GM21515 (cell line): Measurements from ENCODE around the gene BICRA.
A peak's percentile ranks its signal among the peaks of the same experiment; 100 is the strongest.

Experiments
- ATAC-seq: cut with Tn5 transposase; IDR thresholded peaks from one replicate; pipeline ENCODE4 v1.9.1; 2021; ENCODE audit not compliant: unreplicated experiment

BICRA gene

GRCh38 chr19:47600246-47601179, 8.4 kb upstream of the BICRA start:
- peak; percentile 86 for ATAC-seq

DNA sequence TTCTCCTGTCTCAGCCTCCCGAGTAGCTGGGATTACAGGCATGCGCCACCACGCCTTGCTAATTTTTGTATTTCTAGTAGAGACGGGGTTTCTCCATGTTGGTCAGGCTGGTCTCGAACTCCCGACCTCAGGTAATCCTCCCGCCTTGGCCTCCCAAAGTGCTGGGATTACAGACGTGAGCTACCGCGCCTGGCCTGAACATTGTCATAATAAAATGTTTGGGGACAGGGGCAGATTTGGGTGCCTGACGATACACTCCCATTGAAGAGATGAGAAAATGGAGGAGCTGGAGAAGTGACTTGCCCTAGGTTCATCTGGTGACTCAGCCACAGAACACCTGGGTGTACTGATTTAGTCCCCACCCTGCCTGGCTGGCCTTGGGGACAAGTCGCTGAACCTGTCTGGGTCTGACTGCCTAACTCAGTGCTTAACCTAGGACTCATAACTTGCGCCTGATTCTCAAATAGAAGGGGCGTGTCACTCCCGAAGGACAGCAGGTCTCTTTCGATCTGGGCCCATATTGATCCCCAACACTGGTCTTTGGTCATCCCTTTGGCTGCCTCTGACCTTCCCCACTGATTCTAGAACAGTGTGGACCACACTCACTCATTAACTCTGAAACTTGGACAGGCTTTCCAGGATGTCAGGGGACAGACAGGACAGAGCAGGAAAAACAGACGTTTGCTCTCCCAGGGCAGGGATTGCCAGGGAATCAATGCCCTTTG, 7.6 kb upstream of the BICRA start:
- no peak for ATAC-seq

- ATAC-seq, result no peak
Observed at GRCh38 chr19:47603706-47604565, 5.0 kb upstream of the BICRA start.

DNA sequence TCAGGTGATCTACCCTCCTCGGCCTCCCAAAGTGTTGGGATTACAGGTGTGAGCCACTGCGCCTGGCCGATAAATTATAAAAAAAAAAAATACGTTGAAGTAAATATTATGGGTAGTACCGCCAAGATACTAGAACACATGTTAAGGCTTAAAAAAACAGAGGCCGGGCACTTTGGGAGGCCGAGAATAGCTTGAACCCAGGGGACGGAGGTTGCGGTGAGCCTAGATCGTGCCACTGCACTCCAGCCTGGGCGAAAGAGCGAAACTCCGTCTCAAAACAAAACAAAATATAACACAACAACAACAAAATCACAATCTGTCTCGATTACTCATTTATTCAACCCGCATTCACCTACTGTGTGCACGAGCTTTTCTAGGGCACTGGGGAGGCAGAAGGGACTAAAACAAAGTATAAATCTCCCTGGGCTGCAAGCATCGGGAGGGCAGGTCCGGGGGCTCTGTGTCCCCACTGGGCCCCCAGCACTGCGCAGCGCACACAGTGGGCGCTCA, 1.3 kb upstream of the BICRA start:
- no peak for ATAC-seq

- ATAC-seq, result peak; percentile 69
Observed at GRCh38 chr19:47608074-47608918, 638 bp upstream of the BICRA start.

DNA sequence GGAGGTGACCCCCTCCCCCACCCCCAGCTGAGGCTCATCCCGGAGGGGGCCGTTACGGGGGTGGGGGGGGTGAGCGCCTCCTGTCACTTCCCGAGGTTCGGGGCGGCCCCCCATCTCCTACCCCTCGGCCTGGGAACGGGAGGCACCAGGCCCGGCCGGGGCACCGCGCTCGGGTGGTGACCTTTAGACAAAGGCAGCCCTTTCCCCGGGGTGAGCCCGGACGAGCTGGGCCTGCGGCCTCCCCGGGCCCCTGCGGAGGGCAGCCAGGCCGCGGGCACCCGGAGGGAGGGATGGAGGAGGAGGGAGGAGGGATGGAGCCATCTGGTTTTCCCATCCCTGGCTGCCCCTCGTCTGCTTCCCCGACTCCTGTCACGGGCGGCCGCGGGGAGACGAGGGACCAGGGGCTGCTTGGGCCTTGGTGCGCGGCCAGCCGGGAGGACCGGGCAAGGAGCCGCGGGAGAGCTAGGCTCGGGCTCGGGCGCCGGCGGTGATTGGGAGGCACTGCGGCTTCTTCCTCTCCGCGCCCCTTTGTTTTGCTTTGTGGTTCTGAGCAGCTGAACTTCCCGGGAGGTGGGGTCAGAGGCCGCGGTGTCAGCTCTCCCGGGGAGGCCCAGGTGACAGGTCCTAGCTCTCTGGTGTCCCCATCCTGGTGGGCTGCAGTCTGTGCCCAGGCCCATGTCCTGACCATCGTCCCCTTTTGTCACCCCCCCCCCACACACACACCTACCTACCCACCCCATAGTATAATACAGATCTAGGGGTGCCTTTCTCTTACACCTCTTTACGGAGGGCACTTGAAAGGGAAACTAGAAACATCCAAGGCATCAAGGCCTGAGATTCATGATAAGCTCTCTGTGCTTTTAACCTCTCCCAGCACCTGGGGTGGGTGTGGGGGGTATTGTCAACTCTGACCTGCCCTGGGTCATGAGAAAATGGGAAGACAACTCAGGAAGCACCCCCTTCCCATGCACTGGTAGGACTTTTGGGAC, 1.3 kb downstream of the BICRA start:
- ATAC-seq, result no peak

DNA sequence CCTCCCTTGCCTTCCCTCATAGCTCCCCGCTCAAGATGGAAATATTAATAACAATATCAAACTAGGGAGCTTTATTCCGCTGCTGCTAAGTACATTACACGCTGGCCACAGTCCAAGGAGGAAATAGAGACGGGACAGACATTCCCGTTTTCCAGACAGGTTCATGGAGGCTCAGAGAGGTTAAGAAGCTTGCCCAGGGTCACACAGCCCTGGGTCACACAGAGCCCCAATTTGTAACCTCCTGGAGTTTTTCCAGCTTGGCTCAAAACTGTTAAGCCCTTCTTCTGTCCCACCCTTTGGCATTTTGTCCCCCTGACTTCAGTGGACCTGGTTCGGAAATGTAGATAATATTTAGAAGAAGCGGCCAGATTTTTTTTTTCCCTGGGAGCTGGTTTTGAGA, 2.0 kb downstream of the BICRA start:
- ATAC-seq, result no peak

GRCh38 chr19:47613165-47614020, 4.5 kb downstream of the BICRA start:
- no peak for ATAC-seq

GRCh38 chr19:47614021-47614295, 5.0 kb downstream of the BICRA start:
- no peak for ATAC-seq

GRCh38 chr19:47614559-47614958, 5.6 kb downstream of the BICRA start:
- no peak for ATAC-seq

DNA sequence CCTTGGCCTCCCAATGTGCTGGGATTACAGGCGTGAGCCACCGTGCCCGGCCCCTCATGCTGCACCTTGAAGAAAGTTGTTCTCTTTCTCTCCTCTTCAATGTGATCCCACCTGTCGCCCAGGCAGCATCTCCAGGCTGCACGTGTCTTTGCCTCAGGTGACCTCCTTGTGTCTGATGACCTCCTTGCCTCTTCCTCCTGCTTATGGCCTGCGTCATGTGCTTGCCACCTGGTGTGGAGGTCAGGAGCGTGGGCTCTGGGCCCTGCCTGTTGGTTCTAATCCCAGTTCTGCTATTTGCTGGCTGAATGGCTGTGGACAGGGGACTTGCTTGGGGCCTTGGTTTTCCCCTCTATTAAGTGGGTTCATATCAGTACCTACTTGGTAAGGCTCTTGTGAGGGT, 6.3 kb downstream of the BICRA start:
- ATAC-seq, result no peak

- ATAC-seq, result no peak
Observed at GRCh38 chr19:47615714-47616113, 6.8 kb downstream of the BICRA start.

GRCh38 chr19:47618771-47619170, 9.8 kb downstream of the BICRA start:
- ATAC-seq, result no peak

- ATAC-seq, result no peak
Observed at GRCh38 chr19:47619763-47620162, 10.8 kb downstream of the BICRA start.

GRCh38 chr19:47623151-47623920, 14.4 kb downstream of the BICRA start:
- no peak for ATAC-seq

DNA sequence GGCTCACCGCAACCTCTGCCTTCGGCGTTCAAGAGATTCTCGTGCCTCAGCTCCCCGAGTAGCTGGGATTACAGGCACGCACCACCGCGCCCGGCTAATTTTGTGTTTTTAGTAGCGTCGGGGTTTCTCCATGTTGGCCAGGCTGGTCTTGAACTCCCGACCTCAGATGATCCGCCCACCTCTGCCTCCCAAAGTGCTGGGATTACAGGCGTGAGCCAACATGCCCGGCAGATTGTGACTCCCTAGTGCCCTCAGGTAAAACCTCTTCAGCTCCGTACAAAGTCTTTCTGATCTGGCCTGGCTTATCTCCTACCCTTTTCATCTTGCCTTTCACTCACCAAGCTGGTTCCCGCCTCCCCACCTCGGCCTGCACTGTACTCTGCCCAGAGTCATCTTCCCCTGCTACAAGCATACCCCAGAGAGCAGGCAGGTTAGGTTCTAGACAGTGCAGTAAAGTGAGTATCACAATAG, 15.0 kb downstream of the BICRA start:
- no peak for ATAC-seq

DNA sequence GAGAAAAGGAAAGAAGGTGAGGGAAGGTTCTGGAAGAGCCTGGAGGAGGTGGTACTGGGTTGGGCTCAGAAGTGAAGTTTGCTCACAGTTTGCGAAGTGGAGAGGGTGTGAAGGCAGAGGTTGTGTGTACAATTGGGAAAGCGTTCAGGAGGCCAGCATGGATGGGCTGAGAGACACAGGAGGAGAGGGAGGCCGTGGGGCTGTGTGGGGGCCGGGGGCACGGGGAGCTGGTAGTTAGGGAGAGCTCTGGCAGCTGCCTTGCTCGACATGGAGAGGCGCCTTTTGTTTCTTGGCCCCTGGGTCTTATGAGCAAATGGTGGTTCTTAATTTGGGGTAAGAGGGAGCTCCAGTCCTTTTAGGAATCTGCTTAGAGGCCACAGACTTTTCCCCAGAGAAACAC, 16.7 kb downstream of the BICRA start:
- ATAC-seq, result no peak
